GM19238 (cell line): Measurements from ENCODE around the gene LLPH.

Experiments
- DNase-seq: peaks from one replicate; pipeline ENCODE4 v3.0.0; 2011; ENCODE audit warnings: low spot score; ENCODE audit not compliant: insufficient read length

The LLPH gene

GRCh38 chr12:66143868-66144267 lies 13.3 kb upstream of the LLPH start:
- no peak for DNase-seq

GRCh38 chr12:66142826-66143225 lies 12.3 kb upstream of the LLPH start:
- no peak for DNase-seq

- DNase-seq, result no peak
Measured at GRCh38 chr12:66141299-66141698, 10.7 kb upstream of the LLPH start.

GRCh38 chr12:66140731-66141130 lies 10.2 kb upstream of the LLPH start:
- DNase-seq, result no peak

GRCh38 chr12:66139328-66139727 lies 8.8 kb upstream of the LLPH start:
- DNase-seq, result no peak

GRCh38 chr12:66137937-66138336 lies 7.4 kb upstream of the LLPH start:
- no peak for DNase-seq

GRCh38 chr12:66132408-66132807 lies 1.9 kb upstream of the LLPH start:
- no peak for DNase-seq

- DNase-seq, result no peak
Measured at GRCh38 chr12:66131067-66131688, 628 bp upstream of the LLPH start.

- DNase-seq, result no peak
Measured at GRCh38 chr12:66129934-66130266, 650 bp downstream of the LLPH start.

GRCh38 chr12:66127650-66128049 lies 2.9 kb downstream of the LLPH start:
- no peak for DNase-seq

GRCh38 chr12:66120477-66120876 lies 10.1 kb downstream of the LLPH start:
- no peak for DNase-seq

GRCh38 chr12:66119870-66120241 lies 10.7 kb downstream of the LLPH start:
- DNase-seq, result no peak

- no peak for DNase-seq
Measured at GRCh38 chr12:66119229-66119869, 11.2 kb downstream of the LLPH start.

- DNase-seq, result no peak
Measured at GRCh38 chr12:66118240-66118891, 12.2 kb downstream of the LLPH start.

GRCh38 chr12:66117242-66117641 lies 13.3 kb downstream of the LLPH start:
- no peak for DNase-seq

GRCh38 chr12:66115071-66115600 lies 15.4 kb downstream of the LLPH start:
- DNase-seq, result no peak

- no peak for DNase-seq
Measured at GRCh38 chr12:66113471-66113870, 17.1 kb downstream of the LLPH start.

- DNase-seq, result no peak
Measured at GRCh38 chr12:66111605-66112004, 18.9 kb downstream of the LLPH start.

- no peak for DNase-seq
Measured at GRCh38 chr12:66109056-66109455, 21.5 kb downstream of the LLPH start.

GRCh38 chr12:66108386-66108785 lies 22.2 kb downstream of the LLPH start:
- no peak for DNase-seq

GRCh38 chr12:66107451-66107915 lies 23.1 kb downstream of the LLPH start:
- DNase-seq, result peak; percentile 31

GRCh38 chr12:66103016-66103913 lies 27.3 kb downstream of the LLPH start:
- DNase-seq, result no peak
